H9 (cell line): ENCODE results near the gene ORM2. TPM values are rescaled to one million over a fixed set of nuclear protein-coding genes. Genes with fewer than 3 reads are reported as not detected.
A peak's percentile ranks its signal among the peaks of the same experiment; 100 is the strongest.

ENCODE experiments used
- DNase-seq: peaks from one replicate; pipeline ENCODE4 v3.0.0-alpha.2; 2017
- H2AFZ ChIP-seq: one replicate; pipeline ENCODE4 v1.6.1; 2013; ENCODE audit warnings: mild to moderate bottlenecking, low read length, control low read depth, moderate library complexity
- H2AK5ac ChIP-seq: 2 replicates; pipeline ENCODE4 v1.6.1; 2013; ENCODE audit warnings: low read length, control low read depth, mixed read lengths; ENCODE audit not compliant: insufficient read length
- H2BK120ac ChIP-seq: one replicate; pipeline ENCODE4 v1.6.1; 2013; ENCODE audit warnings: low read depth, mild to moderate bottlenecking, low read length, control low read depth, inconsistent platforms; ENCODE audit not compliant: poor library complexity, severe bottlenecking
- H2BK12ac ChIP-seq: 2 replicates; pipeline ENCODE4 v1.6.1; 2013; ENCODE audit warnings: low read length, control low read depth, mixed read lengths, low read depth; ENCODE audit not compliant: insufficient read length
- H2BK15ac ChIP-seq: 2 replicates; pipeline ENCODE4 v1.6.1; 2013; ENCODE audit warnings: low read depth, low read length, control low read depth
- H2BK20ac ChIP-seq: one replicate; pipeline ENCODE4 v1.6.1; 2013; ENCODE audit warnings: low read depth, mild to moderate bottlenecking, low read length, control low read depth, inconsistent platforms; ENCODE audit not compliant: poor library complexity, severe bottlenecking
- H2BK5ac ChIP-seq: 2 replicates; pipeline ENCODE4 v1.6.1; 2013; ENCODE audit warnings: low read length, control low read depth, mixed read lengths; ENCODE audit not compliant: insufficient read length
- H3K14ac ChIP-seq: 2 replicates; pipeline ENCODE4 v1.6.1; 2013; ENCODE audit warnings: low read length, control low read depth; ENCODE audit not compliant: insufficient read depth
- H3K18ac ChIP-seq: 2 replicates; pipeline ENCODE4 v1.6.1; 2013; ENCODE audit warnings: low read depth, mild to moderate bottlenecking, mixed read lengths, low read length, control low read depth; ENCODE audit not compliant: insufficient read length
- H3K23ac ChIP-seq: 2 replicates; pipeline ENCODE4 v1.6.1; 2013; ENCODE audit warnings: low read length, control low read depth, mixed read lengths, low read depth; ENCODE audit not compliant: insufficient read length
- H3K23me2 ChIP-seq: 2 replicates; pipeline ENCODE4 v1.6.1; 2013; ENCODE audit warnings: low read depth, mild to moderate bottlenecking, mixed read lengths, low read length, control low read depth; ENCODE audit not compliant: insufficient read length, poor library complexity, severe bottlenecking
- H3K27ac ChIP-seq: 2 replicates; pipeline ENCODE4 v1.5.1; 2013; ENCODE audit warnings: low read length, control low read depth, mixed read lengths, low read depth; ENCODE audit not compliant: insufficient read length
- H3K27me3 ChIP-seq: 2 replicates; pipeline ENCODE4 v1.6.1; 2013; ENCODE audit warnings: low read length, control low read depth, inconsistent platforms; ENCODE audit not compliant: insufficient read depth
- H3K4ac ChIP-seq: 2 replicates; pipeline ENCODE4 v1.6.1; 2013; ENCODE audit warnings: low read depth, mild to moderate bottlenecking, control low read depth, inconsistent platforms, low read length, moderate library complexity
- H3K4me1 ChIP-seq: 2 replicates; pipeline ENCODE4 v1.6.1; 2013; ENCODE audit warnings: low read length, control low read depth, inconsistent platforms; ENCODE audit not compliant: insufficient read depth
- H3K4me2 ChIP-seq: 2 replicates; pipeline ENCODE4 v1.6.1; 2013; ENCODE audit warnings: low read length, control low read depth, mixed read lengths; ENCODE audit not compliant: insufficient read length, insufficient read depth
- H3K56ac ChIP-seq: 2 replicates; pipeline ENCODE4 v1.6.1; 2013; ENCODE audit warnings: low read depth, mild to moderate bottlenecking, mixed read lengths, low read length, control low read depth; ENCODE audit not compliant: insufficient read length
- H3K79me1 ChIP-seq: 2 replicates; pipeline ENCODE4 v1.6.1; 2013; ENCODE audit warnings: low read depth, mild to moderate bottlenecking, moderate library complexity, low read length, control low read depth, inconsistent platforms; ENCODE audit not compliant: insufficient read depth, poor library complexity, severe bottlenecking
- H3K79me2 ChIP-seq: 2 replicates; pipeline ENCODE4 v1.6.1; 2013; ENCODE audit warnings: low read length, control low read depth, inconsistent platforms; ENCODE audit not compliant: insufficient read depth
- H3K9ac ChIP-seq: 2 replicates; pipeline ENCODE4 v1.6.1; 2013; ENCODE audit warnings: low read length, control low read depth, mixed read lengths; ENCODE audit not compliant: insufficient read length; ENCODE audit errors: extremely low read depth
- H3K9me3 ChIP-seq: one replicate; pipeline ENCODE4 v1.6.1; 2013; ENCODE audit warnings: low read depth, low read length, inconsistent platforms; ENCODE audit not compliant: control insufficient read depth
- H3T11ph ChIP-seq: one replicate; pipeline ENCODE4 v1.6.1; 2013; ENCODE audit warnings: mild to moderate bottlenecking, low read length, control low read depth, inconsistent platforms
- H4K20me1 ChIP-seq: one replicate; pipeline ENCODE4 v1.6.1; 2013; ENCODE audit not compliant: control insufficient read depth, insufficient read length, insufficient read depth
- H4K5ac ChIP-seq: 2 replicates; pipeline ENCODE4 v1.6.1; 2013; ENCODE audit warnings: low read depth, mild to moderate bottlenecking, mixed read lengths, low read length, control low read depth; ENCODE audit not compliant: insufficient read length
- H4K8ac ChIP-seq: replicated peaks from 2 replicates; pipeline ENCODE4 v1.6.1; 2013; ENCODE audit warnings: low read length, control low read depth, mixed read lengths, low read depth; ENCODE audit not compliant: insufficient read length
- H4K91ac ChIP-seq: 2 replicates; pipeline ENCODE4 v1.6.1; 2013; ENCODE audit warnings: low read depth, mild to moderate bottlenecking, moderate library complexity, mixed read lengths, low read length, control low read depth; ENCODE audit not compliant: insufficient read length
- H3K27ac Mint-ChIP-seq, 3 experiments: 2 replicates in 2 of 3; 3 replicates in 1 of 3; pipeline ENCODE4 v1.8.0; 2020 to 2021; ENCODE audit warnings: mixed read lengths in 3 of 3, mild to moderate bottlenecking in 1 of 3, moderate library complexity in 1 of 3
- H3K27me3 Mint-ChIP-seq: 2 replicates; pipeline ENCODE4 v1.8.0; 2021; ENCODE audit warnings: low read depth, mild to moderate bottlenecking, moderate library complexity, mixed read lengths
- H3K36me3 Mint-ChIP-seq, 3 experiments: 2 replicates in 2 of 3; 3 replicates in 1 of 3; pipeline ENCODE4 v1.8.0; 2020 to 2021; ENCODE audit warnings: low read depth in 3 of 3, mixed read lengths in 3 of 3; ENCODE audit not compliant: insufficient read depth in 1 of 3
- H3K4me1 Mint-ChIP-seq, 2 experiments: 2 replicates each; pipeline ENCODE4 v1.8.0; 2020; ENCODE audit warnings: mixed read lengths in 2 of 2
- H3K4me3 Mint-ChIP-seq, 2 experiments: 2 replicates in 1 of 2; 3 replicates in 1 of 2; pipeline ENCODE4 v1.8.0; 2020 to 2021; ENCODE audit warnings: mild to moderate bottlenecking in 2 of 2, mixed read lengths in 2 of 2, moderate library complexity in 1 of 2
- H3K9me3 Mint-ChIP-seq, 2 experiments: 2 replicates in 1 of 2; 3 replicates in 1 of 2; pipeline ENCODE4 v1.8.0; 2020; ENCODE audit warnings: mild to moderate bottlenecking in 2 of 2, mixed read lengths in 2 of 2, moderate library complexity in 1 of 2
- WGBS: extraction: QIAGEN DNeasy Blood & Tissue Kit; methylation state at CpG from one replicate; pipeline ENCODE4 v1.1.7; 2013; ENCODE audit warnings: missing lambda C conversion rate, low lambda C conversion rate, mixed read lengths; ENCODE audit not compliant: insufficient read length; ENCODE audit errors: extremely low coverage; 5-methylcytosine and 5-hydroxymethylcytosine counted together
- total RNA-seq: library from RNA; stranded (reverse); gene quantifications from 2 replicates; pipeline ENCODE4 v1.2.1, GENCODE V29; 2021
- TF ChIP-seq, protein P1 (sequence below): fragments of 200-600 bp; sonication (generic); conservative IDR thresholded peaks from 3 replicates; pipeline ENCODE4 v1.8.0; 2021; ENCODE audit warnings: antibody characterized with exemption, mild to moderate bottlenecking

ORM2 gene
- total RNA-seq, 1 experiment from 2014 or later = 1.2 TPM

DNA sequence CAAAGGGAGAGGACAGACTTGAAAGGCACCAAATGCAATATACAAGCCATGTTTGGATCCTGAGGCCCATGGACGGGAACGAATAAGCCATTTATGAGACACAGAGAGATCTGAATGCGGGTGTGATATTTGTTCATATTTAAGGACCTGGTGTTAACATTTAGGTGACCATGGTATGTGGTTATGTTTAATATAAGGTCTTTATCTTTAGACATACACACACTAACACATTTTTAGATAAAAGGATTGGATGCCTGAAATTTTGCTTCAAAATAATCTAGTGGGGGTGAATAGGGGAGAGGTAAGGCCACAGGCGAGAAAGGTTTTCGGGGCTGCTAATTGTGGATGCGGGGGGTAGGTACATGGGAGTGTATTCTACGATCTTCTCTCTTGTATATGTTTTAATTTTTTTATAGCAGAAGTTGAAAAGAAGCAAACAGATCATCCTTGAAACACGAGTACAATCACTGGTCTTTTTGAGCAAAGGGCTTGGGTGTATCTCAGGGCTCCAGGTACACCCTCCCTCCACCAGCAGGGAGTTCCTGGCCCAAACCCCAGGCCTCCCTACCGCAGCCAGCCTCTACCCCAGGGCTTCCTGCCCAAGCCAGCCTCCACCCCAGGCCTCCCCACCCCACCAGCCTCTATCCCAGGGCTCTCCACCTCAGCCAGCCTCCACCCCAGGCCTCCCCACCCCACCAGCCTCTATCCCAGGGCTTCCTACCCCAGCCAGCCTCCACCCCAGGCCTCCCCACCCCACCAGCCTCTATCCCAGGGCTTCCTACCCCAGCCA, 45.9 kb downstream of the ORM2 start:
- H3K4me2 ChIP-seq = no peak overlapping the region
- H3K18ac ChIP-seq = no peak overlapping the region
- no peaks in the 10 kb centered on the region for H3K79me1 ChIP-seq
- H4K5ac ChIP-seq = no peak overlapping the region
- no peak overlapping the region for H3K56ac ChIP-seq
- TF ChIP-seq, protein P1, sequence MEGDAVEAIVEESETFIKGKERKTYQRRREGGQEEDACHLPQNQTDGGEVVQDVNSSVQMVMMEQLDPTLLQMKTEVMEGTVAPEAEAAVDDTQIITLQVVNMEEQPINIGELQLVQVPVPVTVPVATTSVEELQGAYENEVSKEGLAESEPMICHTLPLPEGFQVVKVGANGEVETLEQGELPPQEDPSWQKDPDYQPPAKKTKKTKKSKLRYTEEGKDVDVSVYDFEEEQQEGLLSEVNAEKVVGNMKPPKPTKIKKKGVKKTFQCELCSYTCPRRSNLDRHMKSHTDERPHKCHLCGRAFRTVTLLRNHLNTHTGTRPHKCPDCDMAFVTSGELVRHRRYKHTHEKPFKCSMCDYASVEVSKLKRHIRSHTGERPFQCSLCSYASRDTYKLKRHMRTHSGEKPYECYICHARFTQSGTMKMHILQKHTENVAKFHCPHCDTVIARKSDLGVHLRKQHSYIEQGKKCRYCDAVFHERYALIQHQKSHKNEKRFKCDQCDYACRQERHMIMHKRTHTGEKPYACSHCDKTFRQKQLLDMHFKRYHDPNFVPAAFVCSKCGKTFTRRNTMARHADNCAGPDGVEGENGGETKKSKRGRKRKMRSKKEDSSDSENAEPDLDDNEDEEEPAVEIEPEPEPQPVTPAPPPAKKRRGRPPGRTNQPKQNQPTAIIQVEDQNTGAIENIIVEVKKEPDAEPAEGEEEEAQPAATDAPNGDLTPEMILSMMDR = no peak
- H4K8ac ChIP-seq = no peak overlapping the region
- no CpG with 5 or more reads among the region's 9 CpGs for WGBS
- H3K27me3 ChIP-seq = no peaks in the 10 kb centered on the region
- H3K9me3 ChIP-seq = no peaks in the 10 kb centered on the region
- no peak overlapping the region for H3K9ac ChIP-seq
- no peaks in the 10 kb centered on the region for H3K79me2 ChIP-seq
- H3K36me3 Mint-ChIP-seq = peaks cover 25 to 31% (median 28%) of the 10 kb centered on the region in 3 experiments; a peak in 6 of 7 replicates
- no peak overlapping the region for H3K14ac ChIP-seq
- H3K9me3 Mint-ChIP-seq = no peaks in the 10 kb centered on the region
- H3K27me3 Mint-ChIP-seq = no peaks in the 10 kb centered on the region
- no peak overlapping the region for H2BK15ac ChIP-seq
- H3K4me3 Mint-ChIP-seq = no peak overlapping the region
- no peak overlapping the region for H2BK5ac ChIP-seq
- H3K4ac ChIP-seq = no peak overlapping the region
- no peaks in the 10 kb centered on the region for H4K20me1 ChIP-seq
- H3K23me2 ChIP-seq = no peaks in the 10 kb centered on the region
- H3T11ph ChIP-seq = no peak overlapping the region
- H2AFZ ChIP-seq = no peak overlapping the region
- no peak for DNase-seq
- H3K4me1 ChIP-seq = peaks cover 4% of the 10 kb centered on the region
- no peak overlapping the region for H3K23ac ChIP-seq
- no peak overlapping the region for H4K91ac ChIP-seq
- H3K27ac Mint-ChIP-seq = peak overlapping the region in 1 of 3 experiments; percentile 80; a peak in 2 of 7 replicates
- no peak overlapping the region for H3K27ac ChIP-seq
- H2AK5ac ChIP-seq = no peak overlapping the region
- peaks cover 40 to 57% of the 10 kb centered on the region in 2 experiments for H3K4me1 Mint-ChIP-seq
- no peak overlapping the region for H2BK12ac ChIP-seq
- H2BK120ac ChIP-seq = no peak overlapping the region
- no peak overlapping the region for H2BK20ac ChIP-seq
